Liver (tissue), 3 donors: Measurements from ENCODE around the gene CWC27.

Source experiments
- CTCF ChIP-seq: fragments of 150-350 bp; IDR thresholded peaks from 2 replicates; pipeline ENCODE4 v1.5.1; 2017; ENCODE audit warnings: improper control_type of control experiment, low read depth, low read length; ENCODE audit not compliant: missing input control
- EGR1 ChIP-seq, 2 donors: IDR thresholded peaks; 2 replicates each; pipeline ENCODE4 v1.6.1; 2016 to 2018; ENCODE audit warnings: antibody characterized with exemption in 2 of 2, low read depth in 2 of 2
- FOXA2 ChIP-seq: IDR thresholded peaks from 2 replicates; pipeline ENCODE4 v1.6.1; 2016; ENCODE audit warnings: antibody characterized with exemption
- HNF4G ChIP-seq: IDR thresholded peaks from 2 replicates; pipeline ENCODE4 v1.6.1; 2016; ENCODE audit warnings: antibody characterized with exemption
- JUND ChIP-seq, 2 donors: IDR thresholded peaks; 2 replicates each; pipeline ENCODE4 v1.6.1; 2016; ENCODE audit warnings: antibody characterized with exemption in 2 of 2
- MAX ChIP-seq: IDR thresholded peaks from 2 replicates; pipeline ENCODE4 v1.6.1; 2016; ENCODE audit warnings: antibody characterized with exemption
- NR2F2 ChIP-seq: IDR thresholded peaks from 2 replicates; pipeline ENCODE4 v1.6.1; 2016; ENCODE audit warnings: antibody characterized with exemption
- RAD21 ChIP-seq, 2 donors: IDR thresholded peaks; 2 replicates each; pipeline ENCODE4 v1.6.1; 2016; ENCODE audit warnings: antibody characterized with exemption in 2 of 2, mild to moderate bottlenecking in 2 of 2
- REST ChIP-seq: IDR thresholded peaks from 2 replicates; pipeline ENCODE4 v1.6.1; 2016; ENCODE audit warnings: antibody characterized with exemption, mild to moderate bottlenecking
- SP1 ChIP-seq: IDR thresholded peaks from 2 replicates; pipeline ENCODE4 v1.6.1; 2018; ENCODE audit warnings: antibody characterized with exemption, mild to moderate bottlenecking
- TAF1 ChIP-seq: conservative IDR thresholded peaks from 2 replicates; pipeline ENCODE4 v1.6.1; 2016; ENCODE audit warnings: antibody characterized with exemption, mild to moderate bottlenecking
- YY1 ChIP-seq: IDR thresholded peaks from 2 replicates; pipeline ENCODE4 v1.6.1; 2016; ENCODE audit warnings: antibody characterized with exemption, mild to moderate bottlenecking
- donor health status: healthy.
- donor health status: healthy.

GRCh38 chr5:64826541-64826940, 57.8 kb downstream of the CWC27 start:
- TF ChIP-seq CTCF (no peak), REST (no peak), RAD21 (IDR thresholded peaks at IDR 0.05) (no peak), TAF1 (no peak), YY1 (no peak), SP1 (no peak), EGR1 (IDR thresholded peaks at IDR 0.05; ENCODE audit: low read depth in 2 of 2) (no peak), MAX (no peak), NR2F2 (no peak), JUND (IDR thresholded peaks at IDR 0.05) (no peak), FOXA2 (no peak), HNF4G (no peak)
